ENCODE measurements around the gene TMEM45A. TPM values are rescaled to one million over a fixed set of nuclear protein-coding genes. Genes with fewer than 3 reads are reported as not detected.
"Not testable (repeated sequence)": the region's sequence is repeated elsewhere in the genome, so short reads cannot be mapped to it uniquely, and the experiment has no call there.

Gene TMEM45A
- total RNA-seq, 4 donors from 2014 or later: 9.4 to 36.5 (median 14.0) TPM

- TF ChIP-seq POLR2A (IDR thresholded peaks at IDR 0.05): no peak
- no peak for TF ChIP-seq EP300 (IDR thresholded peaks at IDR 0.05)
- no peak for TF ChIP-seq CTCF (IDR thresholded peaks at IDR 0.05)
- 90 to 94% methylated on average over 1 of the region's 1 CpG for WGBS, 2 donors
- Histone ChIP-seq H3K27ac (no peak overlapping the region), H3K4me1 (peaks cover 0 to 3% (median 0%) of the 10 kb centered on the region in 4 donors), H3K27me3 (no peaks in the 10 kb centered on the region), H3K9me3 (peaks cover 0 to 13% (median 0%) of the 10 kb centered on the region in 4 donors), H3K4me3 (no peak overlapping the region), H3K36me3 (no peaks in the 10 kb centered on the region)
- DNase-seq (ENCODE audit: low spot score in 2 of 2): no peak
Observed at GRCh38 chr3:100470951-100471350, 21.5 kb upstream of the TMEM45A start.

DNA sequence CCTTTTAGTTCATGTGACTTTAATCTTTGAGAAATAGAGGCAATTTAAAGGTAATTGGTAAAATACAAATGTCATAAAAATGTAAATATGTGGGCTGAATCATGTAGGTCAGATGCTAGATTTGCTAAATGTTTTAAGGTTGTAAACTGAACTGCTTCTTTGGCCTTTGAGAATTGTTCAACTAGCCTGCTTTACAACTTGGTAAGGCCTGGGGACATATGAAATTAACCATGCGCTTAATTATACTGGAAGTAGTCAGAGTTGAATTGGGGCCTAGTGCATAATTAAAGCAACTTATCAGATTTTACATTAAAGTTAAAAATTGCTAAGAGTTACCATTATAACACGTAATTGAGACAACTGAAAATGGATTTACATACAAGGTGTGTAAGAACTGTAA is 21.0 kb upstream of the TMEM45A start:
- DNase-seq (ENCODE audit: low spot score in 2 of 2): no peak
- H3K27me3 ChIP-seq: no peaks in the 10 kb centered on the region
- TF ChIP-seq CTCF (IDR thresholded peaks at IDR 0.05): no peak
- no peak for TF ChIP-seq EP300 (IDR thresholded peaks at IDR 0.05)
- no peak for TF ChIP-seq POLR2A (IDR thresholded peaks at IDR 0.05)
- H3K9me3 ChIP-seq: peaks cover 0 to 13% (median 0%) of the 10 kb centered on the region in 4 donors
- no peaks in the 10 kb centered on the region for H3K36me3 ChIP-seq
- no peak overlapping the region for H3K27ac ChIP-seq
- WGBS, 2 donors: 84 to 90% methylated on average over 2 of the region's 2 CpGs
- peaks cover 0 to under 1% (median 0%) of the 10 kb centered on the region in 4 donors for H3K4me1 ChIP-seq
- H3K4me3 ChIP-seq: no peak overlapping the region

GRCh38 chr3:100477851-100478360 is 14.5 kb upstream of the TMEM45A start:
- WGBS, 2 donors: 93 to 94% methylated on average over 18 to 19 of the region's 32 CpGs
- H3K4me3 ChIP-seq; H3K27ac ChIP-seq; DNase-seq (ENCODE audit: low spot score in 2 of 2); H3K27me3 ChIP-seq; H3K36me3 ChIP-seq; H3K9me3 ChIP-seq; H3K4me1 ChIP-seq: not testable (repeated sequence)

GRCh38 chr3:100478521-100478920 is 13.9 kb upstream of the TMEM45A start:
- WGBS, 2 donors: 92 to 93% methylated on average over 11 to 25 of the region's 25 CpGs
- not testable (repeated sequence) for DNase-seq (ENCODE audit: low spot score in 2 of 2); H3K4me3 ChIP-seq; H3K36me3 ChIP-seq; H3K27me3 ChIP-seq; H3K27ac ChIP-seq; H3K9me3 ChIP-seq; H3K4me1 ChIP-seq

DNA sequence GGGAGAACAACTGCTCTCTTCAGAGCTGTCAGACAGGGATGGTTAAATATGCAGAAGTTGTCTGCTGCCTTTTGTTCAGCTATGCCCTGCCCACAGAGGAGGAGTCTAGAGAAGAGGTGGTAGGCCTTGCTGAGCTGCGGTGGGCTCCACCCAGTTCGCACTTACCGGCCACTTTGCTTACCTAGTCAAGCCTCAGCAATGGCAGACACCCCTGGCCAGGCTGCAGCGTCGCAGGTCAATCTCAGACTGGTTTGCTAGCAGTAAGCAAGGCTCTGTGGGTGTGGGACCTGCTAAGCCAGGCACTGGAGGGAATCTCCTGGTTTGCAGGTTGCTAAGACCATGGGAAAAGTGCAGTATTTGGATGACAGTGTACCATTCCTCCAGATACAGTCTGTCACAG is 12.3 kb upstream of the TMEM45A start:
- H3K9me3 ChIP-seq: no peaks in the 10 kb centered on the region
- no peak for TF ChIP-seq EP300 (IDR thresholded peaks at IDR 0.05)
- no peak for TF ChIP-seq POLR2A (IDR thresholded peaks at IDR 0.05)
- no peak for TF ChIP-seq CTCF (IDR thresholded peaks at IDR 0.05)
- 74 to 96% methylated on average over 4 to 5 of the region's 5 CpGs for WGBS, 2 donors
- H3K4me1 ChIP-seq: no peaks in the 10 kb centered on the region
- no peak for DNase-seq (ENCODE audit: low spot score in 2 of 2)
- no peak overlapping the region for H3K4me3 ChIP-seq
- H3K36me3 ChIP-seq: no peaks in the 10 kb centered on the region
- no peak overlapping the region for H3K27ac ChIP-seq
- no peaks in the 10 kb centered on the region for H3K27me3 ChIP-seq

GRCh38 chr3:100482176-100482575 is 10.2 kb upstream of the TMEM45A start:
- 64 to 68% methylated on average over 2 of the region's 2 CpGs for WGBS, 2 donors
- no peaks in the 10 kb centered on the region for H3K36me3 ChIP-seq
- no peaks in the 10 kb centered on the region for H3K4me1 ChIP-seq
- H3K4me3 ChIP-seq: no peak overlapping the region
- TF ChIP-seq CTCF (IDR thresholded peaks at IDR 0.05) (no peak), POLR2A (IDR thresholded peaks at IDR 0.05) (no peak), EP300 (IDR thresholded peaks at IDR 0.05) (no peak)
- H3K9me3 ChIP-seq: no peaks in the 10 kb centered on the region
- no peak overlapping the region for H3K27ac ChIP-seq
- no peaks in the 10 kb centered on the region for H3K27me3 ChIP-seq
- no peak for DNase-seq (ENCODE audit: low spot score in 2 of 2)

Data from tibial nerve (tissue), 4 donors.